HG02623 (cell line): ENCODE data around the gene PARP1.

Experiments
- ATAC-seq: cut with Tn5 transposase; IDR thresholded peaks from one replicate; pipeline ENCODE4 v1.9.1; 2021; ENCODE audit warnings: moderate library complexity; ENCODE audit not compliant: unreplicated experiment

The PARP1 gene

DNA sequence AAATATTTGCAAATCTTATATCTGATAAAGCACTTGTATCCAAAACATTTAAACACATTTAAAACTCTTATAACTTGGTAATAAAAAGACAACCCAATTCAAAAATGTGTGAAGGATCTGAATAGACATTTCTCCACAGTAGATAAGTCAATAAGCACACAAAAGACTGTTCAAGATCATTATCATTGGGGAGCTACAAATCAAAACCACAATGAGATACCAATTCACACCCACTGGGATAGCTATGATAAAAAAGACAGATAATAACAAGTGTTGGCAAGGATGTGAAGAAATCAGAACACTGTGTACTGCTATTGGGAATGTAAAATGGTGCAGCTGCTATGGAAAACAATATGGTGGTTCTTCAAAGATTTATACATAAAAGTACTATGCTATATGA, 93.8 kb downstream of the PARP1 start:
- no peak for ATAC-seq

DNA sequence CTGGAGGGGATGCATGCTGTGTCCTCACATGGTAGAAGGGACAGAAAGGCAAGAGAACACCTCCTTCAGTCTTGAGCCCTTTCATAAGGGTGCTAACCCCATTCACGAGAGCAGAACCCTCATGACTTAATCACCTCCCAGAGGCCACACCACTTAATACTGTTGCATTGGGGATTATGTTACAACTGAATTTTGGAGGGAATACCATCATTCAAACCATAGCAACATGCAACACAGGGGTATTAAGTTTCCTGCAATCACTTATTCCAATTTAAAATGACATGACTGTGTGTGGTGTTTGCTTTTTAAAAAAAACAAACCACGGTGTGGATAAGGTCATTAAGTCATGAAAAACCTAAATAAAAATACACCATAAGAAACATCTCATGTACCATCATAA, 95.8 kb downstream of the PARP1 start:
- no peak for ATAC-seq

DNA sequence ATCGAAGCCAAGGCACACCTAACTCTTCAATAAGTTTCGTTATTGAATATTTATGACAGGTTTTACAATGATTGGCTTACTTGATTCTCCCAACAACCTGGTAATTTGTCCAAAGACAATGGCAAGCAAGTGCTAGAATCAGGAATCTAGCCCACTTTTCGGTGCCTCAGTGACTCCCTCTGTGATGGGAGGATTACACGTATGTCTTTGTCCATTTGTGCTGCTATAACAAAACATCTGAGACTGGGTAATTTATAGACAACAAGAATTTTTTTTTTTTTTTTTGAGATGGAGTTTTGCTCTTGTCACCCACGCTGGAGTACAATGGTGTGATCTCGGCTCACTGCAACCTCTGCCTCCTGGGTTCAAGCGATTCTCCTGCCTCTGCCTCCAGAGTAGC, 96.5 kb downstream of the PARP1 start:
- ATAC-seq = no peak
